SJSA1 (cell line): ENCODE results near the gene PCDHGB1. TPM values are rescaled to one million over a fixed set of nuclear protein-coding genes. Genes with fewer than 3 reads are reported as not detected.
"Not testable (repeated sequence)": the region's sequence is repeated elsewhere in the genome, so short reads cannot be mapped to it uniquely, and the experiment has no call there.

ENCODE experiments used
- DNase-seq, 2 experiments: peaks; one replicate each; pipeline ENCODE4 v3.0.0-alpha.2; 2015 to 2020; ENCODE audit warnings: low spot score in 2 of 2, low read depth in 1 of 2
- H3K27ac ChIP-seq: fragments of 250-450 bp; sonication (Bioruptor Pico); 2 replicates; pipeline ENCODE4 v1.5.1; 2020; ENCODE audit warnings: mild to moderate bottlenecking, moderate library complexity
- H3K27me3 ChIP-seq: fragments of 250-450 bp; sonication (Bioruptor Pico); replicated peaks from 2 replicates; pipeline ENCODE4 v1.5.1; 2020; ENCODE audit warnings: mild to moderate bottlenecking, moderate library complexity
- H3K36me3 ChIP-seq: fragments of 250-450 bp; sonication (Bioruptor Pico); 2 replicates; pipeline ENCODE4 v1.5.1; 2020; ENCODE audit warnings: mild to moderate bottlenecking
- H3K4me1 ChIP-seq: fragments of 250-450 bp; sonication (Bioruptor Pico); replicated peaks from 2 replicates; pipeline ENCODE4 v1.6.1; 2021; ENCODE audit warnings: mild to moderate bottlenecking
- H3K4me3 ChIP-seq: fragments of 250-450 bp; sonication (Bioruptor Pico); 2 replicates; pipeline ENCODE4 v1.5.1; 2020; ENCODE audit warnings: mild to moderate bottlenecking
- H3K9me3 ChIP-seq: fragments of 250-450 bp; sonication (Bioruptor Pico); replicated peaks from 2 replicates; pipeline ENCODE4 v1.5.1; 2020; ENCODE audit warnings: mild to moderate bottlenecking
- total RNA-seq: library from RNA; depleted of rRNA; stranded (reverse); fragments of >200 nt; shearing (Covaris generic); gene quantifications from 2 replicates; pipeline ENCODE4 v1.2.3, GENCODE V29; 2014

PCDHGB1 gene
- total RNA-seq, 1 experiment from 2014 or later, result 0.79 TPM

DNA sequence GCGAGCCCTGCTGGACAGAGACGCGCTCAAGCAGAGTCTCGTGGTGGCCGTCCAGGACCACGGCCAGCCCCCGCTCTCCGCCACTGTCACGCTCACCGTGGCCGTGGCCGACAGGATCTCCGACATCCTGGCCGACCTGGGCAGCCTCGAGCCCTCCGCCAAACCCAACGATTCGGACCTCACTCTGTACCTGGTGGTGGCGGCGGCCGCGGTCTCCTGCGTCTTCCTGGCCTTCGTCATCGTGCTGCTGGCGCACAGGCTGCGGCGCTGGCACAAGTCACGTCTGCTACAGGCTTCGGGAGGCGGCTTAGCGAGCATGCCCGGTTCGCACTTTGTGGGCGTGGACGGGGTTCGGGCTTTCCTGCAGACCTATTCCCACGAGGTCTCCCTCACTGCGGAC, 17.3 kb upstream of the PCDHGB1 start:
- not testable (repeated sequence) for DNase-seq, H3K36me3 ChIP-seq, H3K27ac ChIP-seq, H3K4me1 ChIP-seq, H3K27me3 ChIP-seq, H3K4me3 ChIP-seq
- peaks cover 10% of the 10 kb centered on the region for H3K9me3 ChIP-seq

DNA sequence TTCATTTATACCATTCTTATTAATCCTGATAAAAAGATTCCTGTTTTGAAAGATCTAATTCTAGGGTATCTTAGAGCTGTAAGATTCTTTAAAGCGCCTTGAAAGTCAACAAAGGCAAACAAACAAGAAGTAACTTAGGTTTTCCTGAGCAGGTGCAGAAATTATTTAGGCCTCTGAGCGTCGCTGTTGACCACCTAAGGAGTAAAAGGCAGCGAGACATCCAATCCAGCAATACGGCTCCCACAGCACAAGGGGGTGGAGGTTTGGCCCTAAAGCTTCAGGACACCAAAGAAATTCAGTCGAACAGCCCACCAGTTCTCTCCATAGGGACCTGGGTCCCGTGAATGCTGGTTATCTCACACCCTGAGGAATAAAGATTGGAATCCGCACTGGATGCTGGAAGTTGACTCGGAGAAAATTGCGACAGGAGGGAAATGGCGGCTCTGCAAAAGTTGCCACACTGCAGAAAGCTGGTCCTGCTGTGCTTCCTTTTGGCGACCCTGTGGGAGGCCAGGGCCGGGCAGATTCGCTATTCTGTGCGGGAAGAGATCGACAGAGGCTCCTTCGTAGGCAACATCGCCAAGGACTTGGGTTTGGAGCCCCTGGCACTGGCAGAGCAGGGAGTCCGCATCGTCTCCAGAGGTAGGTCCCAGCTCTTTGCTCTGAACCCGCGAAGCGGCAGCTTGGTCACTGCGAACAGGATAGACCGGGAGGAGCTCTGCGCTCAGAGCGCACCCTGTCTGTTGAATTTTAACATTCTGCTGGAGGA, 11.2 kb upstream of the PCDHGB1 start, which contains the start of gene PCDHGA2:
TSS of gene PCDHGA2 (plus strand) at position 223 of the 769 bp plus-strand sequence.
- Histone ChIP-seq H3K27ac (no peak within 1 kb of the TSS), H3K4me1 (no peaks in the 10 kb centered on the region), H3K4me3 (no peak within 1 kb of the TSS; the same call in 1 of the 2 replicates), H3K36me3 (no peaks in the 10 kb centered on the region), H3K27me3 (no peaks in the 10 kb centered on the region), H3K9me3 (peaks cover 15% of the 10 kb centered on the region)
- DNase-seq, result no peak

- H3K4me1 ChIP-seq, H3K27me3 ChIP-seq, DNase-seq, H3K4me3 ChIP-seq, H3K27ac ChIP-seq, H3K36me3 ChIP-seq: not testable (repeated sequence)
- peaks cover 23% of the 10 kb centered on the region for H3K9me3 ChIP-seq
Measured at GRCh38 chr5:141340781-141341354, 9.0 kb upstream of the PCDHGB1 start.

DNA sequence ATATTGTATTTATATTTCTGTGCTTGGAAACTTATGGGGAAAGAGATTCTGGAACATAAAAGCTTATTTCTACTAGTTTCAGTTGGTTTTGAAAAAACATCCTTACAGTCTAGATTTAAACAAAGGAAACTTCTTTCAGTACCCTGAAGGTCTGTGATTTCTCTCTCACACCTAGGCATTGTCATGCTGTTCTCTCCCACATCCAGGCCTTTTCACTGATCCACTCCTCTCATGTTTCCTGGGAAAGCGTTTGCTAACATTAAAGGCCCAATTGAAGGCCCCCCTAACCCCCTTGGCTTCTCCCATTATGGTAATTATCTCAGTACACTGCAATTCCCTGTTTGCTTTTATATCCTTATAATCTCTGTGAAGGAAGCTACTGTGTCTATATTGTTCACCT, 7.1 kb upstream of the PCDHGB1 start:
- no peaks in the 10 kb centered on the region for H3K27me3 ChIP-seq
- H3K4me3 ChIP-seq, result no peak overlapping the region
- H3K9me3 ChIP-seq, result peaks cover 23% of the 10 kb centered on the region
- DNase-seq, result no peak
- no peak overlapping the region for H3K27ac ChIP-seq
- H3K4me1 ChIP-seq, result no peaks in the 10 kb centered on the region
- H3K36me3 ChIP-seq, result no peaks in the 10 kb centered on the region

GRCh38 chr5:141343242-141343952, 6.5 kb upstream of the PCDHGB1 start, which contains the start of gene PCDHGA3:
Gene PCDHGA3, plus strand, starts transcription at chr5:141343829. Its CDS starts 205 bp downstream, at chr5:141344034.
- no peaks in the 10 kb centered on the region for H3K36me3 ChIP-seq
- H3K27ac ChIP-seq, result no peak within 1 kb of the TSS
- no peak for DNase-seq
- H3K27me3 ChIP-seq, result no peaks in the 10 kb centered on the region
- peaks cover 23% of the 10 kb centered on the region for H3K9me3 ChIP-seq
- no peaks in the 10 kb centered on the region for H3K4me1 ChIP-seq
- H3K4me3 ChIP-seq, result no peak within 1 kb of the TSS

DNA sequence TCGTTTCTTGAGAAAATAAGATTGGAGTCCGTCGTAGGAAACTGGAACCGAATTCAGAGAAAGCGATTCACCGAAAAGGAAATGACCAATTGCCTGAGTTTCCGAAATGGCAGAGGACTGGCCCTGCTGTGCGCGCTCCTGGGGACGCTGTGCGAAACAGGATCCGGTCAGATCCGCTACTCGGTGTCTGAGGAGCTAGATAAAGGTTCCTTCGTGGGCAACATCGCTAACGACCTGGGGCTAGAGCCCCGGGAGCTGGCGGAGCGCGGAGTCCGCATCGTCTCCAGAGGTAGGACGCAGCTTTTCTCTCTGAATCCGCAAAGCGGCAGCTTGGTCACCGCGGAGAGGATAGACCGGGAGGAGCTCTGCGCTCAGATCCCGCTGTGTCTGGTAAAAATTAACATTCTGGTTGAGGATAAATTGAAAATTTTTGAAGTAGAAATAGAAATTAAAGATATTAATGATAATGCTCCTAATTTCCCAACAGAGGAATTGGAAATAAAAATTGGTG, 5.9 kb upstream of the PCDHGB1 start:
- Histone ChIP-seq H3K27me3 (no peaks in the 10 kb centered on the region), H3K4me3 (no peak overlapping the region), H3K27ac (no peak overlapping the region), H3K4me1 (no peaks in the 10 kb centered on the region), H3K36me3 (no peaks in the 10 kb centered on the region), H3K9me3 (peaks cover 23% of the 10 kb centered on the region)
- no peak for DNase-seq

DNA sequence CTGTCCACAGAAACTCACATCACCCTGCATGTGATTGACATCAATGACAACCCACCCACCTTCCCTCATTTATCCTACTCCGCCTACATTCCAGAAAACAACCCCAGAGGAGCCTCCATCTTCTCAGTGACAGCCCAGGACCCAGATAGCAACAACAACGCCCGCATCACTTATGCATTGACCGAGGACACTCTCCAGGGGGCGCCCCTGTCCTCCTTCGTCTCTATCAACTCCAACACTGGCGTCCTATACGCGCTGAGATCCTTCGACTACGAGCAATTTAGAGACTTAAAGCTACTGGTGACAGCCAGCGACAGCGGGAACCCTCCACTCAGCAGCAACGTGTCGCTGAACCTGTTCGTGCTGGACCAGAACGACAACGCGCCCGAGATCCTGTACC, 4.6 kb upstream of the PCDHGB1 start:
- H3K4me3 ChIP-seq, result no peak overlapping the region
- no peak for DNase-seq
- no peaks in the 10 kb centered on the region for H3K36me3 ChIP-seq
- no peaks in the 10 kb centered on the region for H3K4me1 ChIP-seq
- no peaks in the 10 kb centered on the region for H3K27me3 ChIP-seq
- no peak overlapping the region for H3K27ac ChIP-seq
- peaks cover 19% of the 10 kb centered on the region for H3K9me3 ChIP-seq

DNA sequence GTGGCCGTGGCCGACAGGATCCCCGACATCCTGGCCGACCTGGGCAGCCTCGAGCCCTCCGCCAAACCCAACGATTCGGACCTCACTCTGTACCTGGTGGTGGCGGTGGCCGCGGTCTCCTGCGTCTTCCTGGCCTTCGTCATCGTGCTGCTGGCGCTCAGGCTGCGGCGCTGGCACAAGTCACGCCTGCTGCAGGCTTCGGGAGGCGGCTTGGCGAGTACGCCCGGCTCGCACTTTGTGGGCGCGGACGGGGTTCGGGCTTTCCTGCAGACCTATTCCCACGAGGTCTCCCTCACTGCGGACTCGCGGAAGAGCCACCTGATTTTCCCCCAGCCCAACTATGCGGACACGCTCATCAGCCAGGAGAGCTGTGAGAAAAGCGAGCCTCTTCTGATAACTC, 3.9 kb upstream of the PCDHGB1 start:
- not testable (repeated sequence) for DNase-seq, H3K27ac ChIP-seq, H3K36me3 ChIP-seq, H3K4me3 ChIP-seq, H3K27me3 ChIP-seq, H3K4me1 ChIP-seq
- peaks cover 24% of the 10 kb centered on the region for H3K9me3 ChIP-seq

GRCh38 chr5:141351591-141351990, 1.7 kb downstream of the PCDHGB1 start:
- no peaks in the 10 kb centered on the region for H3K27me3 ChIP-seq
- no peak for DNase-seq
- no peaks in the 10 kb centered on the region for H3K36me3 ChIP-seq
- no peak overlapping the region for H3K4me3 ChIP-seq
- H3K4me1 ChIP-seq, result no peaks in the 10 kb centered on the region
- peaks cover 19% of the 10 kb centered on the region for H3K9me3 ChIP-seq
- H3K27ac ChIP-seq, result no peak overlapping the region

DNA sequence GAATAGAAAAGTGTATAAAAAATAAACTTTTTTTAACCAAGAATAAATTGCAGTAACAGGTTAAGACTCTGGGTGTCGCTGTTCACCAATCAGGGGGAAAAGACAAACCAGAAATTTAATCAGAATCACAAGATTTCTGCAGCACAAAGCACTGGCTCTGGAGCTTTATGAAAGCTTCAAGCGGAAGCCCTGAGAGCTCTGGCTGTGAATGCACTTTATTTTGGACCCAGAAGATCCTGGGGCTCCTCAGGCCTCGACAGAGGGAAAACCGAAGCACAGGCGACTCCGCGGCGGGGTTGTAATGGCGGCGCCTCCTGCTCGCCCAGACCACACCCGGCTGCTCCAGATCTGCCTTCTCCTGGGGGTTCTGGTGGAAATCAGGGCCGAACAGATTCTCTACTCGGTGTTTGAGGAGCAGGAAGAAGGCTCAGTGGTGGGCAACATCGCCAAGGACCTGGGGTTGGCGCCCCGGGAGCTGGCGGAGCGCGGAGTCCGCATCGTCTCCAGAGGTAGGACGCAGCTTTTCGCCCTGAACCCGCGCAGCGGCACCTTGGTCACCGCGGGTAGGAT, 5.1 kb downstream of the PCDHGB1 start, which contains the start of gene PCDHGA4:
TSS of gene PCDHGA4 (plus strand) at position 122 of the 570 bp plus-strand sequence. CDS start at position 209, 87 bp downstream.
- no peak within 1 kb of the TSS for H3K27ac ChIP-seq
- no peaks in the 10 kb centered on the region for H3K27me3 ChIP-seq
- peaks cover 26% of the 10 kb centered on the region for H3K9me3 ChIP-seq
- H3K4me1 ChIP-seq, result no peaks in the 10 kb centered on the region
- H3K36me3 ChIP-seq, result no peaks in the 10 kb centered on the region
- no peak within 1 kb of the TSS for H3K4me3 ChIP-seq
- no peak for DNase-seq

DNA sequence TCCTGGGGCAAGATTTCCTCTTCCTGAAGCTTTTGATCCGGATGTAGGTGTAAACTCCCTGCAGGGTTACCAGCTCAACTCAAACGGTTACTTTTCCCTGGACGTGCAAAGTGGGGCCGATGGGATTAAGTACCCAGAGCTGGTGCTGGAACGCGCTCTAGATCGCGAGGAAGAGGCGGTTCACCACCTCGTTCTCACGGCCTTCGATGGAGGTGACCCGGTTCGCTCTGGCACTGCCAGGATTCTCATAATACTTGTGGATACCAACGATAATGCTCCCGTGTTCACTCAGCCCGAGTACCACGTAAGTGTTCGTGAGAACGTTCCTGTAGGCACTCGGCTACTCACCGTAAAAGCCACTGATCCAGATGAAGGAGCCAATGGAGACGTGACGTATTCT, 5.7 kb downstream of the PCDHGB1 start:
- Histone ChIP-seq H3K4me3 (no peak overlapping the region), H3K27ac (no peak overlapping the region), H3K36me3 (no peaks in the 10 kb centered on the region), H3K4me1 (no peaks in the 10 kb centered on the region), H3K27me3 (no peaks in the 10 kb centered on the region), H3K9me3 (peaks cover 27% of the 10 kb centered on the region)
- DNase-seq, result no peak

DNA sequence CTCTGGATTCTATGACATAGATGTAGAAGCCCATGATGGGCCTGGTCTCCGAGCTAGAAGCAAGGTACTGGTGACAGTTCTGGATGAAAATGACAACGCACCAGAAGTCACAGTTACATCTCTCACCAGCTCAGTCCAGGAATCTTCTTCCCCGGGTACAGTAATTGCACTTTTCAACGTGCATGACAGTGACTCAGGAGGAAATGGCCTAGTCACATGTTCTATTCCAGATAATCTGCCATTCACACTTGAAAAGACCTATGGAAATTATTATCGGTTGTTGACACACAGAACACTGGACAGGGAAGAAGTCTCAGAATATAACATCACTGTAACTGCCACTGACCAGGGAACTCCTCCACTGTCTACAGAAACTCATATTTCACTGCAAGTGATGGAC, 6.2 kb downstream of the PCDHGB1 start:
- no peak for DNase-seq
- no peaks in the 10 kb centered on the region for H3K27me3 ChIP-seq
- H3K36me3 ChIP-seq, result no peaks in the 10 kb centered on the region
- no peak overlapping the region for H3K4me3 ChIP-seq
- no peaks in the 10 kb centered on the region for H3K4me1 ChIP-seq
- H3K27ac ChIP-seq, result no peak overlapping the region
- peaks cover 27% of the 10 kb centered on the region for H3K9me3 ChIP-seq

GRCh38 chr5:141356950-141357349, 7.1 kb downstream of the PCDHGB1 start:
- no peak overlapping the region for H3K4me3 ChIP-seq
- no peak for DNase-seq
- peaks cover 26% of the 10 kb centered on the region for H3K9me3 ChIP-seq
- no peak overlapping the region for H3K27ac ChIP-seq
- no peaks in the 10 kb centered on the region for H3K4me1 ChIP-seq
- H3K36me3 ChIP-seq, result no peaks in the 10 kb centered on the region
- H3K27me3 ChIP-seq, result no peaks in the 10 kb centered on the region
